GM12872 (cell line): ENCODE data around the gene NANOS2.

Source experiments
- TF ChIP-seq, protein P1 (sequence below): IDR thresholded peaks from 3 replicates; pipeline ENCODE4 v1.5.1; 2011; ENCODE audit warnings: low read depth, mild to moderate bottlenecking, low read length, moderate library complexity; ENCODE audit not compliant: insufficient read depth

Gene NANOS2

GRCh38 chr19:45911291-45911690 lies 3.3 kb downstream of the NANOS2 start:
- TF ChIP-seq, protein P1, sequence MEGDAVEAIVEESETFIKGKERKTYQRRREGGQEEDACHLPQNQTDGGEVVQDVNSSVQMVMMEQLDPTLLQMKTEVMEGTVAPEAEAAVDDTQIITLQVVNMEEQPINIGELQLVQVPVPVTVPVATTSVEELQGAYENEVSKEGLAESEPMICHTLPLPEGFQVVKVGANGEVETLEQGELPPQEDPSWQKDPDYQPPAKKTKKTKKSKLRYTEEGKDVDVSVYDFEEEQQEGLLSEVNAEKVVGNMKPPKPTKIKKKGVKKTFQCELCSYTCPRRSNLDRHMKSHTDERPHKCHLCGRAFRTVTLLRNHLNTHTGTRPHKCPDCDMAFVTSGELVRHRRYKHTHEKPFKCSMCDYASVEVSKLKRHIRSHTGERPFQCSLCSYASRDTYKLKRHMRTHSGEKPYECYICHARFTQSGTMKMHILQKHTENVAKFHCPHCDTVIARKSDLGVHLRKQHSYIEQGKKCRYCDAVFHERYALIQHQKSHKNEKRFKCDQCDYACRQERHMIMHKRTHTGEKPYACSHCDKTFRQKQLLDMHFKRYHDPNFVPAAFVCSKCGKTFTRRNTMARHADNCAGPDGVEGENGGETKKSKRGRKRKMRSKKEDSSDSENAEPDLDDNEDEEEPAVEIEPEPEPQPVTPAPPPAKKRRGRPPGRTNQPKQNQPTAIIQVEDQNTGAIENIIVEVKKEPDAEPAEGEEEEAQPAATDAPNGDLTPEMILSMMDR, result no peak

DNA sequence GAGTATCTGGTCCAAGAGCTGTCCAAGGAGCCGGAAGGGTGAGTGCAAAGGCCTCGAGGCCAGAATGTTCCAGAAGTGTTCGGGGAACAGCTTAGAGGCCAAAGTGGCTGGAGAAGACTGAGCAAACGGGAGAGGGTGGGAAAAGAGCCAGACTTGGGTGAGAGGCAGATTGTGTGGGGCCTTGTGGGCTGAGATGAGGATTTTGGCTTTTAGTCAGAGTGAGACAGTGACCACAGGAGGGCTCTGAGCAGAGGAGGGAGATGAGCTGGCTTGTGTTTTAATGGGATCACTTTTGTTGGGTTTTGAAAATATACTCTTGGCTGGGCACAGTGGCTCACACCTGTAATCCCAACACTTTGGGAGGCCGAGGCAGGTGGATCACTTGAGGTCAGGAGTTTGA lies 5.6 kb downstream of the NANOS2 start:
- TF ChIP-seq, protein P1, result no peak

- TF ChIP-seq, protein P1, result no peak
Measured at GRCh38 chr19:45906221-45906620, 8.4 kb downstream of the NANOS2 start.

DNA sequence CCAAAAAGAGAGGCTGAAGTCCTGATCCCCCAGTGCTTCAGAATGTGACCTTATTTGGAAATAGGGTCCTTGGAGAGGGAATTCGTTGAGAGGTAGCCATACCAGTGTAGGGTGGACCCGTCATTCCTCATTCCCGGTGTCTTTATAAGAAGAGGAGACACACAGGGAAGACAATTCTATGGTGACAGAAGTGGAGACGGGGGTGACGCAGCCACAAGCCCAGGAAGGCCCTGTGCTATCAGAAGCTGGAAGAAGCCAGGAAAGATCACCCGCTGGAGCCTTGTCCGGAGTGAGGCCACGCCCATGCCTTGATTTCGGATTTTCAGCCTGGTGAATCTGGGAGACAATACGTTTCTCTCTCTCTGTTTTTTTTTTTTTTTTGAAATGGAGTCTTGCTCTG lies 9.6 kb downstream of the NANOS2 start:
- TF ChIP-seq, protein P1, result no peak

GRCh38 chr19:45902651-45903625 lies 11.6 kb downstream of the NANOS2 start:
- TF ChIP-seq, protein P1, result no peak

DNA sequence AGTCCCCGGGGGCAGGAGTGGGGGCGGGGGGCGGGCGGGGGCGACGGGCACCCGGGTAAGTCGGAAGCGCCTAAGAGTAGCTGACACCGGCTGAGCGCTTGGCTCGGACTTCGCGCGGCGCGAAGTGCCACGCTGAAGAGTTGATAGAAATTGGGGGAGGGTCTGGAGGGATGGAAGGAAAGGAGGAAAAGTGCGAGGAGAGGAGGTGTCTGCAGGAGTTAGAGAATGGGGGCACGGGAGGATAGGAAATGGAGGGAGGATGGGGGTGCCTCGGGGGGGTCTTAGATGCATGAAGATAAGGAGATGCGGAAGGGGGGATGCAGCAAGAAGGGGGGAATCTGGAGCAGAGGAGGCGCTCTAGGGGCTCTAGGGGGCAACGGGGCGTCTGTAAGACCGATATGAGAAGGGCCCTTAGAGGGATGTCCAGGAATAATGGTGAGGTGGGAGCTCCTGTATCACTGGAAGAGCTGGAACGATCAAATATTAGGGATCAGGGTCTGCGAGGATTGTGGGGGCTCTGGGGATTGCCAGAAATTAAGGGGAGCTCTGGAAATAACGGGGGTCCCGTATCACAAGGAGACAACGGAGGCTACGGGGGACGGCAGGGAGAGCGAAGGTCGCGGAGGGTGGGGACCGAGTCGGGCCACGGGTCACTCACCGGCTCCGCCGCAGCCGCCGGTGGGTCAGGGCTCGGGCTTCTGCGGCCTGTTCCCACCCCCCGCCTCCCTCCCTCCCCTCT lies 12.5 kb downstream of the NANOS2 start, which contains the start of gene MYPOP:
Gene MYPOP (minus strand): TSS at position 702 of the 739 bp plus-strand sequence. CDS start 840 bp downstream, outside the sequence.
- TF ChIP-seq, protein P1, result no peak

GRCh38 chr19:45901432-45901911 lies 13.1 kb downstream of the NANOS2 start:
- TF ChIP-seq, protein P1, result no peak
